SKM-1 treated with dmso at 0.1 percent for 144 hours (cell line): ENCODE results near the gene MDH1.

Source experiments
- DNase-seq: peaks from one replicate; lab custom pipeline; 2025; ENCODE audit not compliant: unreplicated experiment; lab: John Stamatoyannopoulos, UW

The MDH1 gene

GRCh38 chr2:63628403-63628942 lies 39.7 kb downstream of the MDH1 start:
- no peak for DNase-seq

GRCh38 chr2:63631501-63631900 lies 42.7 kb downstream of the MDH1 start:
- no peak for DNase-seq

DNA sequence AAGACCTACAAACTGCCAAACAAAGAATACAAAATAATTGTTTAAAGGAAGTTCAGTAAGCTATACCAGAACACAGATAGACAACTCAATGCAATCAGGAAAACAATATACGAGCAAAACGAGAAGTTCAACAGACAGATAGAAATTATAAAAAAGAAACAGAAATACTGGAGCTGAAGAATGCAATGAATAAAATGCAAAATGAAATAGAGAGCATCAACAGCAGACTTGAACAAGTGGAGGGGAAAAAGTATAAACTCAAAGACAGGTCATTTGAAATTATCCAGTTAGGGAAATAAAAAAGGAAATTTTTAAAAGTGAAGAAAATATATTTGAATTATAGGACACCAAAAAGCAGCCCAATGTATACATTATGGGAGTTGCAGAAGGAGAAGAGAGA lies 43.6 kb downstream of the MDH1 start:
- no peak for DNase-seq

- no peak for DNase-seq
Observed at GRCh38 chr2:63639344-63639743, 50.6 kb downstream of the MDH1 start.

DNA sequence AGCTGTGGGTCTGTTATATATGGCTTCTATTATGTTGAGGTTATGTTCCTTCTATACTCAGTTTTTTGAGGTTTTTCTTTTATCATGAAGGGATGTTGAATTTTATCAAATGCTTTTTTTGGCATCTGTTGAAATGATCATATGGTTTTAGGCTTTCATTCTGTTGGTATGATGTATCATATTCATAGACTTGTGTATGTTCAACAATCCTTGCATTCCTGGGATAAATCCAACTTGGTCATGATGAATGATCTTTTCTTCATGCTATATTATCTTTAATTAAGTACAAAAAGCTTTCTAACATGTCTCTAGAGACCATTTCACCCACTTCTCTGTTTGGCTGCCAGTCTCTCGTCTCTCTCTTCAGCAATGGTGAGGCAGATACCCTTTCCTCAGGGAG lies 54.2 kb downstream of the MDH1 start:
- DNase-seq = no peak

GRCh38 chr2:63643486-63643885 lies 54.7 kb downstream of the MDH1 start:
- DNase-seq = no peak

DNA sequence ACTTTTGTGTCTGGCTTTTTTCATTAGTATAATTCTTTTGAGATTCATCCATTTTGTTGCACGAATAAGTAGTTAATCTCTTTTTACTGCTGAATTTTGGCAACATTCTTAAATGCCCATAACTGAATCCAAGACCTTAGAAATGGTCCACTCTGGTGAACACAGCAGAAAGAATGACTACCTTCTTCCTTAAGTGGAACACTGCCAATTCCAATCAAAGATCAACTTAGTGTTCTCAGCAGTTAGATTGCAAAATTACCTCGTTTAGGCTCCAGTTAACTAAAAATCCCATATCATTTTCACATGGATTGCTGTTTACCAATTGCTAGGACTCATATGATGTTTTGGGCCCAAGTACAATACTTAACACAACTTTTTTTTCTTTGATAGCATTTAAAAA lies 59.9 kb downstream of the MDH1 start:
- no peak for DNase-seq

DNA sequence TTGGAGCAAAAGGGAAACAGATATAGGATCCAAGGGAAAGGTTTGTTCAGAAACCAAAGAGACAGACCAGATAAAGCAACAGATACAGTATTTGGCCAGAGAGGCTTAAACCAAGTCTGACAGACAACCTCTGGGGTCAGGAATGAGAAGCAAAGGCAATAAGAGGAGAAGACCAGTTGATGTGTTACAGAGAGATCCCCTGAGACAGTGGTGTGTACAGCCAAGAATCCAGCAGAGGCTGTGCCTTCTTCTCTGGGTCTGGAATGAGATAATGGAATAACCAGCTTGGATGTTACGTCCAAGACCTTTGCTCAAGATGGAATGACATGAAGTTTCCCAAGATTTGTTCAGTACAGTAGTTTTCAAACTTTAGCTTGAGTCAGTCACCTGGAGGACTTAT lies 61.1 kb downstream of the MDH1 start:
- no peak for DNase-seq

- DNase-seq = no peak
Observed at GRCh38 chr2:63650756-63651155, 62.0 kb downstream of the MDH1 start.

DNA sequence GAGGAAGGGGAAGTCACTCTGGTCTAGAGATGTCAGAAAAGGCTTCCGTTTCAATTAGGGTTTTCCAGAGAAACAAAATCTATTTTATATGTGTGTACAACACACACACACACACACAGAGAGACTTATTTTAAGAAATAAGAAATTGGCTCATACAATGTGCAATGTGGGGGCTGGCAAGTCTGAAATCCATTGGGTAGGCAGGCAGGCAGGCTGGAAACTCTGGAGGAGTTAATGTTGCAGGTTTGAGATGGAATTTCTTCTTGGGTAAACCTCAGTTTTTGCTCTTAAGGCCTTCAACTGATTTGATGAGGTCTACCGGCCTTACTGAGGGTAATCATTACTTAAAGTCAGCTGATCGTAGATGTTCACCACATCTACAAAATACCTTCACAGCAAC lies 62.6 kb downstream of the MDH1 start:
- no peak for DNase-seq

- DNase-seq = no peak
Observed at GRCh38 chr2:63651861-63652651, 63.3 kb downstream of the MDH1 start.

GRCh38 chr2:63652652-63652985 lies 63.9 kb downstream of the MDH1 start:
- no peak for DNase-seq

- no peak for DNase-seq
Observed at GRCh38 chr2:63654959-63655358, 66.2 kb downstream of the MDH1 start.
